Neural cell (in vitro differentiated cells): ENCODE data around the gene SYNRG. TPM values are rescaled to one million over a fixed set of nuclear protein-coding genes. Genes with fewer than 3 reads are reported as not detected.

ENCODE experiments used
- H2AFZ ChIP-seq: fragments of 200-600, 300-800 bp; sonication (generic), shearing (Covaris generic); 2 replicates; pipeline ENCODE4 v1.6.0; 2014; ENCODE audit warnings: low read depth, mild to moderate bottlenecking, antibody characterized with exemption, low read length, moderate library complexity
- H3F3A ChIP-seq: fragments of 200-600 bp; shearing (Covaris generic); 2 replicates; pipeline ENCODE4 v1.6.1; 2016; ENCODE audit warnings: mild to moderate bottlenecking, moderate library complexity, mixed read lengths, antibody characterized with exemption, low read length; ENCODE audit not compliant: insufficient read depth, poor library complexity, severe bottlenecking
- H3K27ac ChIP-seq: fragments of 200-600, 300-800 bp; sonication (generic), shearing (Covaris generic); 2 replicates; pipeline ENCODE4 v1.5.1; 2014; ENCODE audit warnings: mild to moderate bottlenecking, low read length, moderate library complexity
- H3K27me3 ChIP-seq: fragments of 300-800, 200-600 bp; sonication (generic), shearing (Covaris generic); 2 replicates; pipeline ENCODE4 v1.6.0; 2014; ENCODE audit warnings: mild to moderate bottlenecking, low read depth, low read length, moderate library complexity; ENCODE audit not compliant: insufficient read depth
- H3K36me3 ChIP-seq: fragments of 300-800, 200-600 bp; sonication (generic), shearing (Covaris generic); 2 replicates; pipeline ENCODE4 v1.5.1; 2014; ENCODE audit warnings: mild to moderate bottlenecking, antibody characterized with exemption, low read length, moderate library complexity; ENCODE audit not compliant: insufficient read depth
- H3K4me2 ChIP-seq: fragments of 300-800, 200-600 bp; sonication (generic), shearing (Covaris generic); 2 replicates; pipeline ENCODE4 v1.6.0; 2014; ENCODE audit warnings: mild to moderate bottlenecking, low read length
- H3K4me3 ChIP-seq: fragments of 300-800, 200-600 bp; sonication (generic), shearing (Covaris generic); 2 replicates; pipeline ENCODE4 v1.5.1; 2014; ENCODE audit warnings: mild to moderate bottlenecking, low read length, moderate library complexity
- H3K79me2 ChIP-seq: fragments of 200-600 bp; shearing (Covaris generic); replicated peaks from 2 replicates; pipeline ENCODE4 v1.6.0; 2014; ENCODE audit warnings: mild to moderate bottlenecking, low read length, moderate library complexity; ENCODE audit not compliant: insufficient read depth
- H3K9ac ChIP-seq: fragments of 300-800, 200-600 bp; sonication (generic), shearing (Covaris generic); 2 replicates; pipeline ENCODE4 v1.6.1; 2016; ENCODE audit warnings: mild to moderate bottlenecking, low read length, mixed read lengths
- H3K9me2 ChIP-seq: fragments of 200-600 bp; shearing (Covaris generic); 2 replicates; pipeline ENCODE4 v1.6.1; 2016; ENCODE audit warnings: mild to moderate bottlenecking, low read length, mixed read lengths; ENCODE audit not compliant: insufficient read depth
- H3K9me3 ChIP-seq: fragments of 200-600, 300-800 bp; sonication (generic), shearing (Covaris generic); 2 replicates; pipeline ENCODE4 v1.6.1; 2016; ENCODE audit warnings: mild to moderate bottlenecking, mixed run types, low read length, moderate library complexity, mixed read lengths
- H4K20me1 ChIP-seq: fragments of 200-600 bp; shearing (Covaris generic); 2 replicates; pipeline ENCODE4 v1.6.1; 2016; ENCODE audit warnings: mild to moderate bottlenecking, mixed run types; ENCODE audit not compliant: insufficient read depth
- EP300 ChIP-seq: fragments of 450-650 bp; conservative IDR thresholded peaks from 2 replicates; pipeline ENCODE4 v1.6.1; 2014; ENCODE audit warnings: antibody characterized with exemption, mild to moderate bottlenecking, moderate library complexity; ENCODE audit not compliant: poor library complexity, severe bottlenecking
- EZH2 ChIP-seq: fragments of 200-600, 300-800 bp; shearing (Covaris generic), sonication (generic); IDR thresholded peaks from 2 replicates; pipeline ENCODE4 v1.6.1; 2014; ENCODE audit warnings: antibody characterized with exemption, low read length, borderline replicate concordance, mild to moderate bottlenecking; ENCODE audit not compliant: insufficient read depth, poor library complexity, severe bottlenecking
- MXI1 ChIP-seq: fragments of 450-650 bp; conservative IDR thresholded peaks from 2 replicates; pipeline ENCODE4 v1.6.1; 2014; ENCODE audit warnings: antibody characterized with exemption, mild to moderate bottlenecking; ENCODE audit not compliant: poor library complexity, severe bottlenecking
- POLR2AphosphoS5 ChIP-seq: IDR thresholded peaks from 2 replicates; pipeline ENCODE4 v1.6.1; 2012
- RAD21 ChIP-seq: fragments of 450-650 bp; conservative IDR thresholded peaks from 2 replicates; pipeline ENCODE4 v1.6.1; 2014; ENCODE audit warnings: antibody characterized with exemption, mild to moderate bottlenecking, moderate library complexity
- SMC3 ChIP-seq: fragments of 450-650 bp; conservative IDR thresholded peaks from 2 replicates; pipeline ENCODE4 v1.6.1; 2014; ENCODE audit warnings: antibody characterized with exemption, mild to moderate bottlenecking, moderate library complexity; ENCODE audit not compliant: poor library complexity
- TAF1 ChIP-seq: IDR thresholded peaks from 2 replicates; pipeline ENCODE4 v1.6.1; 2012; ENCODE audit warnings: low read depth
- polyA plus RNA-seq: library from polyadenylated mRNA; depleted of rRNA; stranded (reverse); fragments of >200 nt; gene quantifications from 2 replicates; pipeline ENCODE4 v1.2.3, GENCODE V29; 2014
- TF ChIP-seq, protein P1 (sequence below): fragments of 450-650 bp; IDR thresholded peaks from 2 replicates; pipeline ENCODE4 v1.5.1; 2014; ENCODE audit warnings: antibody characterized with exemption, mild to moderate bottlenecking, moderate library complexity; ENCODE audit not compliant: poor library complexity, severe bottlenecking
- TF ChIP-seq, protein P2 (sequence below): IDR thresholded peaks from 2 replicates; pipeline ENCODE4 v1.6.1; 2012; ENCODE audit warnings: borderline replicate concordance

SYNRG gene
- polyA plus RNA-seq, 1 donor from 2014 or later = 16.1 TPM

DNA sequence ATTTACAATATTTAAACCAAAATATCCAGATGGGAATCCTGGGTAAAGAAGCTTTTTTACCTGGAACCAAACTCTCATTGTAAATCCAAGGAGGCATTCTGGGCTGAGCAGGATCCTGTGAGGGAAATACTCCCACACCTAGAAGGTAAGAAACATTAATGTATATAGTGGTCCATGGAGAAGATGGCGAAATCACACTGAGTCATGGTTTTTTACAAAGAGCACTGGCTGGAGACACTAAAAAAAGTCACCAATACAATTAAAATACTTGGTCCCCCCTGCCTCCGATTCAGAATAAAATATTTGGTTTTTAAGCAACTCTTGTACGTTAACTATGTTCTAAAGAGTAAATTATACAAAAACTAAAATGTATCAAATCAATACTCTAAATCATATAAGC, 32.9 kb downstream of the SYNRG start:
- Histone ChIP-seq H4K20me1 (no peaks in the 10 kb centered on the region), H3K9ac (no peak overlapping the region), H3F3A (no peaks in the 10 kb centered on the region), H3K4me3 (no peak overlapping the region), H3K9me2 (no peaks in the 10 kb centered on the region), H3K79me2 (no peaks in the 10 kb centered on the region), H3K9me3 (peaks cover 5% of the 10 kb centered on the region), H3K36me3 (no peaks in the 10 kb centered on the region), H3K27me3 (no peaks in the 10 kb centered on the region), H2AFZ (no peak overlapping the region), H3K27ac (no peak overlapping the region), H3K4me2 (no peak overlapping the region)
- TF ChIP-seq SMC3 (no peak), TAF1 (no peak), EP300 (no peak), RAD21 (no peak), MXI1 (no peak), EZH2 (no peak), POLR2AphosphoS5 (no peak)
- TF ChIP-seq, protein P1, sequence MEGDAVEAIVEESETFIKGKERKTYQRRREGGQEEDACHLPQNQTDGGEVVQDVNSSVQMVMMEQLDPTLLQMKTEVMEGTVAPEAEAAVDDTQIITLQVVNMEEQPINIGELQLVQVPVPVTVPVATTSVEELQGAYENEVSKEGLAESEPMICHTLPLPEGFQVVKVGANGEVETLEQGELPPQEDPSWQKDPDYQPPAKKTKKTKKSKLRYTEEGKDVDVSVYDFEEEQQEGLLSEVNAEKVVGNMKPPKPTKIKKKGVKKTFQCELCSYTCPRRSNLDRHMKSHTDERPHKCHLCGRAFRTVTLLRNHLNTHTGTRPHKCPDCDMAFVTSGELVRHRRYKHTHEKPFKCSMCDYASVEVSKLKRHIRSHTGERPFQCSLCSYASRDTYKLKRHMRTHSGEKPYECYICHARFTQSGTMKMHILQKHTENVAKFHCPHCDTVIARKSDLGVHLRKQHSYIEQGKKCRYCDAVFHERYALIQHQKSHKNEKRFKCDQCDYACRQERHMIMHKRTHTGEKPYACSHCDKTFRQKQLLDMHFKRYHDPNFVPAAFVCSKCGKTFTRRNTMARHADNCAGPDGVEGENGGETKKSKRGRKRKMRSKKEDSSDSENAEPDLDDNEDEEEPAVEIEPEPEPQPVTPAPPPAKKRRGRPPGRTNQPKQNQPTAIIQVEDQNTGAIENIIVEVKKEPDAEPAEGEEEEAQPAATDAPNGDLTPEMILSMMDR = no peak
- TF ChIP-seq, protein P2, sequence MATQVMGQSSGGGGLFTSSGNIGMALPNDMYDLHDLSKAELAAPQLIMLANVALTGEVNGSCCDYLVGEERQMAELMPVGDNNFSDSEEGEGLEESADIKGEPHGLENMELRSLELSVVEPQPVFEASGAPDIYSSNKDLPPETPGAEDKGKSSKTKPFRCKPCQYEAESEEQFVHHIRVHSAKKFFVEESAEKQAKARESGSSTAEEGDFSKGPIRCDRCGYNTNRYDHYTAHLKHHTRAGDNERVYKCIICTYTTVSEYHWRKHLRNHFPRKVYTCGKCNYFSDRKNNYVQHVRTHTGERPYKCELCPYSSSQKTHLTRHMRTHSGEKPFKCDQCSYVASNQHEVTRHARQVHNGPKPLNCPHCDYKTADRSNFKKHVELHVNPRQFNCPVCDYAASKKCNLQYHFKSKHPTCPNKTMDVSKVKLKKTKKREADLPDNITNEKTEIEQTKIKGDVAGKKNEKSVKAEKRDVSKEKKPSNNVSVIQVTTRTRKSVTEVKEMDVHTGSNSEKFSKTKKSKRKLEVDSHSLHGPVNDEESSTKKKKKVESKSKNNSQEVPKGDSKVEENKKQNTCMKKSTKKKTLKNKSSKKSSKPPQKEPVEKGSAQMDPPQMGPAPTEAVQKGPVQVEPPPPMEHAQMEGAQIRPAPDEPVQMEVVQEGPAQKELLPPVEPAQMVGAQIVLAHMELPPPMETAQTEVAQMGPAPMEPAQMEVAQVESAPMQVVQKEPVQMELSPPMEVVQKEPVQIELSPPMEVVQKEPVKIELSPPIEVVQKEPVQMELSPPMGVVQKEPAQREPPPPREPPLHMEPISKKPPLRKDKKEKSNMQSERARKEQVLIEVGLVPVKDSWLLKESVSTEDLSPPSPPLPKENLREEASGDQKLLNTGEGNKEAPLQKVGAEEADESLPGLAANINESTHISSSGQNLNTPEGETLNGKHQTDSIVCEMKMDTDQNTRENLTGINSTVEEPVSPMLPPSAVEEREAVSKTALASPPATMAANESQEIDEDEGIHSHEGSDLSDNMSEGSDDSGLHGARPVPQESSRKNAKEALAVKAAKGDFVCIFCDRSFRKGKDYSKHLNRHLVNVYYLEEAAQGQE = no peak

DNA sequence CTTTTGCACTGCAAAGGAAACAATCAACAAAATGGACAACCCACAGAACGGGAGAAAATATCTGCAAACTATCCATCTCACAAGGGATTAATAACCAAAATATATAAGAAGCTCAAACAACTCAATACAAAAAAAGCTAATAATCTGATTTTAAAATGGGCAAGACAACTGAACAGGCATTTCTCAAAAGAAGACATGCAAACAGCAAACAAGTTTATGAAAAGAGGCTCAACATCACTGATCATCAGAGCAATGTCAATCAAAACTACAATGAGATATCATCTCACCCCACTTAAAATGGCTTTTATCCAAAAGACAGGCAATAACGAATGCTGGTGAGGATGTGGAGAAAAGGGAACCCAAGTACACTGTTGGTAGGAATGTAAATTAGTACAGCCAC, 34.8 kb downstream of the SYNRG start:
- Histone ChIP-seq H4K20me1 (no peaks in the 10 kb centered on the region), H2AFZ (no peak overlapping the region), H3K4me3 (no peak overlapping the region), H3K9ac (no peak overlapping the region), H3K9me2 (no peaks in the 10 kb centered on the region), H3K9me3 (peaks cover 5% of the 10 kb centered on the region), H3K27ac (no peak overlapping the region), H3F3A (no peaks in the 10 kb centered on the region), H3K79me2 (no peaks in the 10 kb centered on the region), H3K27me3 (no peaks in the 10 kb centered on the region), H3K36me3 (no peaks in the 10 kb centered on the region), H3K4me2 (no peak overlapping the region)
- TF ChIP-seq RAD21 = no peak

DNA sequence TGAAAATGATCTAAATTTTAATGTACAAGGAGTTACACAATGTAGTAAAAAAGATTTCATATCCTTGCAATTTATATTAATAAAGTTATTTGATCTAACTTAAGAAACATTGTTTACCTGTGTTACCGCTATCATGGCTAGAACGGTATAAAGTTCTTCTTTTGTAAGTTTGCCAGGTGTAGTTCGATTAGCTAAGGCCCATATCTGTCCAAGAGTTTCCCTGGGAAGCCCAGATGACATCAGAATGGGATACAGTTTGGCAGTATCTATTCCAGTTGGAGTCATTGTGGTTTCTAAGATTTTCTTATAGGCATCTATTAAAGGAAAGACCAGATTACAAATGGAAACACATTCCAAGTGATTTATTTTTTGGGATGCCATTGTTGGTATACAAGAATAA, 37.5 kb downstream of the SYNRG start:
- Histone ChIP-seq H3K36me3 (peaks cover 17% of the 10 kb centered on the region), H3K79me2 (no peaks in the 10 kb centered on the region), H3K9me2 (no peaks in the 10 kb centered on the region), H3K4me3 (no peak overlapping the region), H4K20me1 (no peaks in the 10 kb centered on the region), H2AFZ (no peak overlapping the region), H3K9me3 (peaks cover 5% of the 10 kb centered on the region), H3K4me2 (no peak overlapping the region), H3K27ac (no peak overlapping the region), H3F3A (no peaks in the 10 kb centered on the region), H3K27me3 (no peaks in the 10 kb centered on the region), H3K9ac (no peak overlapping the region)
- no peak for TF ChIP-seq POLR2AphosphoS5
- TF ChIP-seq RAD21 = no peak
- TF ChIP-seq EZH2 = no peak
- TF ChIP-seq, protein P2 = no peak
- no peak for TF ChIP-seq MXI1
- TF ChIP-seq EP300 = no peak
- TF ChIP-seq, protein P1 = no peak
